H1 (cell line): ENCODE data around the gene HOXC11. TPM values are rescaled to one million over a fixed set of nuclear protein-coding genes. Genes with fewer than 3 reads are reported as not detected.
A peak's percentile ranks its signal among the peaks of the same experiment; 100 is the strongest.

Experiments used
- CTCF ChIA-PET: fragments of 300-600 bp; sonication (Branson Sonifier 250); formaldehyde crosslinking; loops from one replicate; lab custom pipeline; 2021; ENCODE audit not compliant: partially characterized antibody; lab: Charles Lee
- POLR2A ChIA-PET: fragments of 300-600 bp; sonication (Branson Sonifier 250); formaldehyde crosslinking; loops from one replicate; lab custom pipeline; 2021; ENCODE audit warnings: inconsistent platforms; ENCODE audit not compliant: partially characterized antibody; lab: Charles Lee
- DNase-seq, 2 experiments: peaks; one replicate each; pipeline versions ENCODE4 v3.0.0 to v3.0.0-alpha.2; 2010 to 2022; ENCODE audit warnings: low spot score in 2 of 2, low read depth in 1 of 2, mixed read lengths in 1 of 2
- FAIRE-seq: peaks from 2 replicates; lab custom pipeline; 2011; peaks lifted over from hg19 to GRCh38; lab: Jason Lieb, UNC
- H2AFZ ChIP-seq: 2 replicates; pipeline ENCODE4 v1.8.1; 2012; ENCODE audit warnings: low read length, inconsistent platforms
- H2AK5ac ChIP-seq: 2 replicates; pipeline ENCODE4 v1.6.1; 2013; ENCODE audit warnings: low read depth, low read length
- H2BK120ac ChIP-seq: replicated peaks from 2 replicates; pipeline ENCODE3; 2013; ENCODE audit warnings: low read depth, low read length, inconsistent platforms
- H2BK12ac ChIP-seq: 2 replicates; pipeline ENCODE4 v1.6.1; 2013; ENCODE audit warnings: low read depth, low read length
- H2BK15ac ChIP-seq: 2 replicates; pipeline ENCODE4 v1.6.1; 2013; ENCODE audit warnings: low read length
- H2BK20ac ChIP-seq: 2 replicates; pipeline ENCODE4 v1.6.1; 2013; ENCODE audit warnings: low read length
- H2BK5ac ChIP-seq: 2 replicates; pipeline ENCODE4 v1.6.1; 2013; ENCODE audit warnings: low read depth, low read length
- H3K14ac ChIP-seq: 2 replicates; pipeline ENCODE4 v1.6.1; 2013; ENCODE audit warnings: inconsistent platforms; ENCODE audit not compliant: insufficient read length
- H3K18ac ChIP-seq: 2 replicates; pipeline ENCODE4 v1.6.1; 2013; ENCODE audit warnings: low read length; ENCODE audit errors: extremely low read depth
- H3K23ac ChIP-seq: 2 replicates; pipeline ENCODE4 v1.6.1; 2013; ENCODE audit warnings: inconsistent platforms; ENCODE audit not compliant: insufficient read length
- H3K23me2 ChIP-seq: 2 replicates; pipeline ENCODE4 v1.6.1; 2013; ENCODE audit warnings: low read depth, low read length
- H3K27ac ChIP-seq: 2 replicates; pipeline ENCODE4 v1.6.1; 2011; ENCODE audit warnings: low read depth, low read length, inconsistent platforms
- H3K27me3 ChIP-seq, 4 experiments: replicated peaks in 1 of 4; 1 replicate in 1 of 4; 2 replicates in 3 of 4; pipeline versions ENCODE4 v1.6.1 to v1.8.1; 2011 to 2013; ENCODE audit warnings: low read length in 3 of 4, mild to moderate bottlenecking in 3 of 4, inconsistent platforms in 2 of 4, mixed read lengths in 2 of 4, moderate library complexity in 1 of 4; ENCODE audit not compliant: control insufficient read depth in 3 of 4, insufficient read depth in 3 of 4; ENCODE audit errors: extremely low read depth in 1 of 4
- H3K36me3 ChIP-seq, 4 experiments: 2 replicates each; pipeline versions ENCODE4 v1.6.1 to v1.8.1; 2011 to 2013; ENCODE audit warnings: mild to moderate bottlenecking in 4 of 4, low read length in 3 of 4, moderate library complexity in 2 of 4, control low read depth in 1 of 4, inconsistent platforms in 1 of 4; ENCODE audit not compliant: insufficient read depth in 4 of 4, control insufficient read depth in 2 of 4
- H3K4ac ChIP-seq: replicated peaks from 2 replicates; pipeline ENCODE3; 2013; ENCODE audit warnings: low read length, low read depth, mixed read lengths, inconsistent platforms; ENCODE audit not compliant: insufficient read length
- H3K4me1 ChIP-seq, 4 experiments: replicated peaks in 1 of 4; 1 replicate in 1 of 4; 2 replicates in 3 of 4; pipeline versions ENCODE4 v1.6.1 to v1.8.1; 2011 to 2013; ENCODE audit warnings: low read length in 3 of 4, inconsistent platforms in 2 of 4, mixed read lengths in 1 of 4; ENCODE audit not compliant: insufficient read depth in 4 of 4, control insufficient read depth in 3 of 4
- H3K4me2 ChIP-seq, 2 experiments: 2 replicates each; pipeline versions ENCODE4 v1.6.1 to v1.8.1; 2011 to 2013; ENCODE audit warnings: low read depth in 2 of 2, low read length in 2 of 2, control low read depth in 1 of 2, inconsistent platforms in 1 of 2, mild to moderate bottlenecking in 1 of 2; ENCODE audit not compliant: insufficient read depth in 1 of 2
- H3K4me3 ChIP-seq, 4 experiments: fragments of 200-600, 300-600 bp in 1 of 4; sonication (generic), shearing (Covaris generic), sonication (Bioruptor Twin) in 1 of 4; 2 replicates each; pipeline versions ENCODE4 v1.5.1 to v1.8.1; 2011 to 2016; ENCODE audit warnings: low read length in 4 of 4, low read depth in 3 of 4, control low read depth in 2 of 4, inconsistent platforms in 2 of 4, mild to moderate bottlenecking in 2 of 4, mixed read lengths in 1 of 4, moderate library complexity in 1 of 4; ENCODE audit not compliant: insufficient read depth in 2 of 4; ENCODE audit errors: extremely low read depth in 1 of 4
- H3K56ac ChIP-seq: replicated peaks from 2 replicates; pipeline ENCODE3; 2013; ENCODE audit warnings: low read depth, mild to moderate bottlenecking, mixed read lengths, low read length, inconsistent platforms; ENCODE audit not compliant: insufficient read length
- H3K79me1 ChIP-seq: 2 replicates; pipeline ENCODE4 v1.6.1; 2013; ENCODE audit warnings: low read depth, low read length, control low read depth
- H3K79me2 ChIP-seq, 2 experiments: 2 replicates each; pipeline versions ENCODE4 v1.6.1 to v1.8.1; 2012 to 2013; ENCODE audit warnings: low read length in 2 of 2, mild to moderate bottlenecking in 2 of 2, inconsistent platforms in 1 of 2; ENCODE audit not compliant: insufficient read depth in 2 of 2, control insufficient read depth in 1 of 2
- H3K9ac ChIP-seq, 4 experiments: replicated peaks in 1 of 4; 1 replicate in 1 of 4; 2 replicates in 3 of 4; pipeline versions ENCODE4 v1.6.1 to v1.8.1; 2011 to 2013; ENCODE audit warnings: low read depth in 3 of 4, low read length in 3 of 4, control low read depth in 2 of 4, mild to moderate bottlenecking in 2 of 4, moderate library complexity in 2 of 4, inconsistent platforms in 1 of 4; ENCODE audit errors: extremely low read depth in 1 of 4
- H3K9me3 ChIP-seq, 2 experiments: 2 replicates each; pipeline versions ENCODE4 v1.6.1 to v1.8.1; 2012 to 2013; ENCODE audit warnings: mild to moderate bottlenecking in 2 of 2, moderate library complexity in 2 of 2, control low read depth in 1 of 2, inconsistent platforms in 1 of 2, low read depth in 1 of 2, low read length in 1 of 2, mixed read lengths in 1 of 2; ENCODE audit not compliant: insufficient read depth in 2 of 2
- H4K20me1 ChIP-seq, 2 experiments: replicated peaks in 1 of 2; 2 replicates each; pipeline versions ENCODE3 to v1.8.1; 2011 to 2013; ENCODE audit warnings: inconsistent platforms in 2 of 2, low read length in 2 of 2, mild to moderate bottlenecking in 1 of 2; ENCODE audit not compliant: insufficient read depth in 2 of 2, control insufficient read depth in 1 of 2
- H4K5ac ChIP-seq: 2 replicates; pipeline ENCODE4 v1.6.1; 2013; ENCODE audit warnings: low read length, low read depth, mixed read lengths, inconsistent platforms; ENCODE audit not compliant: insufficient read length
- H4K8ac ChIP-seq: 2 replicates; pipeline ENCODE4 v1.8.0; 2013; ENCODE audit warnings: mild to moderate bottlenecking, moderate library complexity, low read length, inconsistent platforms; ENCODE audit not compliant: insufficient read depth; ENCODE audit errors: extremely low read depth
- H4K91ac ChIP-seq: replicated peaks from 2 replicates; pipeline ENCODE3; 2013; ENCODE audit warnings: low read length, mixed read lengths, inconsistent platforms; ENCODE audit not compliant: insufficient read length
- ASH2L ChIP-seq: fragments of 200-600, 300-600 bp; sonication (generic); IDR thresholded peaks from one replicate; pipeline ENCODE4 v1.7.1; 2017; ENCODE audit warnings: low read length
- EP300 ChIP-seq, 2 experiments: IDR thresholded peaks; 1 replicate in 1 of 2; 2 replicates in 1 of 2; pipeline ENCODE4 v1.6.1; 2011 to 2012; ENCODE audit warnings: low read depth in 2 of 2, low read length in 2 of 2, mild to moderate bottlenecking in 2 of 2, borderline replicate concordance in 1 of 2, inconsistent platforms in 1 of 2, moderate library complexity in 1 of 2
- EZH2 ChIP-seq: fragments of 200-600 bp; sonication (generic); IDR thresholded peaks from 2 replicates; pipeline ENCODE4 v1.7.1; 2012; ENCODE audit warnings: low read depth, mild to moderate bottlenecking, moderate library complexity, low read length, inconsistent platforms; ENCODE audit not compliant: severe bottlenecking
- GABPA ChIP-seq: IDR thresholded peaks from 2 replicates; pipeline ENCODE4 v1.6.1; 2011; ENCODE audit warnings: mild to moderate bottlenecking, low read length, moderate library complexity, borderline replicate concordance; ENCODE audit not compliant: insufficient read depth
- JUND ChIP-seq: IDR thresholded peaks from 2 replicates; pipeline ENCODE4 v1.6.1; 2011; ENCODE audit warnings: mild to moderate bottlenecking, improper control_type of control experiment, low read length
- KDM4A ChIP-seq: IDR thresholded peaks from one replicate; pipeline ENCODE4 v1.7.1; 2012; ENCODE audit warnings: low read depth, mild to moderate bottlenecking, moderate library complexity, low read length, inconsistent platforms; ENCODE audit not compliant: severe bottlenecking
- KDM5A ChIP-seq: fragments of 200-600 bp; IDR thresholded peaks from 2 replicates; pipeline ENCODE4 v1.7.1; 2012; ENCODE audit warnings: mild to moderate bottlenecking, low read length, inconsistent platforms, mixed read lengths
- POLR2AphosphoS5 ChIP-seq: IDR thresholded peaks from 2 replicates; pipeline ENCODE4 v1.6.1; 2011; ENCODE audit warnings: low read depth, low read length
- SIRT6 ChIP-seq: IDR thresholded peaks from one replicate; pipeline ENCODE4 v1.7.1; 2012; ENCODE audit warnings: low read length, inconsistent platforms
- SIX5 ChIP-seq: IDR thresholded peaks from 2 replicates; pipeline ENCODE4 v1.6.1; 2011; ENCODE audit warnings: mild to moderate bottlenecking, low read depth, low read length
- SUZ12 ChIP-seq: fragments of 200-600 bp; sonication (generic); IDR thresholded peaks from 2 replicates; pipeline ENCODE4 v1.6.1; 2012; ENCODE audit warnings: mild to moderate bottlenecking, inconsistent platforms, low read length, moderate library complexity, mixed read lengths
- TAF1 ChIP-seq: IDR thresholded peaks from 2 replicates; pipeline ENCODE4 v1.6.1; 2011; ENCODE audit warnings: mild to moderate bottlenecking, low read depth, low read length
- TAF7 ChIP-seq: optimal IDR thresholded peaks from 2 replicates; pipeline ENCODE3; 2011; ENCODE audit warnings: low read depth, mild to moderate bottlenecking, inconsistent platforms, low read length, moderate library complexity, borderline replicate concordance
- WGBS, 2 experiments: shearing (Covaris generic) in 1 of 2; methylation state at CpG; one replicate each; pipeline versions ENCODE4 v1.1.6 to v1.1.7; 2013 to 2015; ENCODE audit warnings: low lambda C conversion rate in 2 of 2, mixed read lengths in 2 of 2, inconsistent platforms in 1 of 2, low coverage in 1 of 2, missing lambda C conversion rate in 1 of 2; ENCODE audit not compliant: insufficient replicate concordance in 2 of 2, insufficient coverage in 1 of 2, insufficient read length in 1 of 2; ENCODE audit errors: extremely low coverage in 1 of 2, missing lambda C conversion rate in 1 of 2; 5-methylcytosine and 5-hydroxymethylcytosine counted together
- polyA plus RNA-seq, 7 experiments: library from polyadenylated mRNA; depleted of rRNA in 3 of 7; stranded (reverse) in 5 of 7; unstranded in 2 of 7; fragments of >200 nt in 5 of 7; fragments of 200-250 nt in 2 of 7; gene quantifications; 1 replicate in 5 of 7; 2 replicates in 1 of 7; 4 replicates in 1 of 7; pipeline versions ENCODE4 v1.2.1 to v1.2.3, GENCODE V29; 2011 to 2013; ENCODE audit warnings: missing spikeins in 2 of 7, mixed read lengths in 2 of 7
- total RNA-seq: library from RNA; stranded (reverse); fragmentation: NEBNext Ultra II Directional; extraction: Animal tissue kit (Norgen Biotek cat#: 25700); gene quantifications from 2 replicates; pipeline ENCODE4 v1.2.1, GENCODE V29; 2021

HOXC11 gene
- total and polyA plus RNA-seq, 2 of the 8 experiments (the other 6 are each of a cell fraction or from before 2014, with no cell fraction given) = not detected

DNA sequence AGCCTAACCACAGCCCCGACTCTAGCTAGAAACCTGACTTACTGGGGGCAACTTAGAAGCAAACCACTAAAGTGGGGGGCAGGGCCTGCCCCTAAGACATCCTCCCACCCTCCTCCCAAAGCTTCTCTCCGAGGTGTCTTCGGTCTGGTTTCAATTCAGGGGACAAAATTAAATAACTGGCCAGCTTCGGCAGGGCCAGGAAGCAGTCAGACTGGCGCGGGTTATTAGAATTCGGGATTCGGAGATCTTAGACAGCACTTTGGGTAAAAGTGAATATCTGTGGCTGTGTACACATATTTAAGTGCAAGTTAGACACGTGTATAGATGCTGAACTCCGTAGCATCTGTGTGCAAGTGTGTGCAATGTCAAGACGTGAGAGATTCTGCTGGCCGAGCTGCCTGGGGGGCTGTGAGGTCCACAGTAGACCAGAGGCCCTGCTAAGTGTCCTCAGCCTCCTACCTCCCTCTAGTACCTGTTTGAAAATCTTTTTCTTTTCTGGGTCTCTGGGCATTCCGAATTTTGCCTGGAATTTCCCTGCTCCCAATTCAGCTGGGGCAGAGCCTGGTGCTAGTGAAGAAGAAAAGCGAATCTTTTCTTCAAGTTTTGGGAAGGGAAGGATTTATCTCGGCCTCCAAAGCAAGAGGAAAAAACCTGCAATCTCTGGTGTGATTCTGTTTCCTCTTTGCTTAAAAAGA is 8.0 kb downstream of the HOXC11 start:
- 38% methylated on average over 15 of the region's 15 CpGs; no CpG with 5 or more reads in 1 of the 2 experiments for WGBS, 2 experiments
- Histone ChIP-seq H2BK15ac (no peak overlapping the region), H3K27ac (no peak overlapping the region), H4K8ac (no peak overlapping the region), H3K27me3 (peaks cover 91 to 99% (median 97%) of the 10 kb centered on the region in 4 experiments), H3K56ac (no peak overlapping the region), H2AFZ (no peak overlapping the region), H3K4me3 (no peak overlapping the region), H3K36me3 (peaks cover 0 to 6% (median 0%) of the 10 kb centered on the region in 4 experiments; a peak in 1 of 8 replicates), H4K5ac (no peak overlapping the region), H2BK5ac (no peak overlapping the region), H3K79me2 (no peaks in the 10 kb centered on the region), H3K4me2 (no peak overlapping the region), H2AK5ac (no peak overlapping the region), H2BK20ac (no peak overlapping the region), H3K79me1 (no peaks in the 10 kb centered on the region), H3K9ac (no peak overlapping the region), H3K18ac (no peak overlapping the region), H3K23me2 (no peaks in the 10 kb centered on the region; the same call in 1 of the 2 replicates), H3K4me1 (peaks cover 0 to 6% (median 2%) of the 10 kb centered on the region in 4 experiments; a peak in 4 of 7 replicates), H2BK12ac (no peak overlapping the region), H2BK120ac (no peak overlapping the region), H4K91ac (no peak overlapping the region), H3K14ac (no peak overlapping the region), H3K23ac (no peak overlapping the region), H4K20me1 (peaks cover 16 to 23% of the 10 kb centered on the region in 2 experiments), H3K4ac (no peak overlapping the region), H3K9me3 (peaks cover 0 to 7% of the 10 kb centered on the region in 2 experiments; a peak in 1 of 4 replicates)
- CTCF ChIA-PET = interaction anchor here (0.6 to 2.4 kb wide), 8 partner anchors 8 to 295 kb away, joined by 3 to 7 read pairs (median 3); no protein-coding TSS in a partner anchor
- FAIRE-seq (no peak), DNase-seq (no peak)
- POLR2A ChIA-PET = no interaction called here
- no peak for TF ChIP-seq POLR2AphosphoS5
- TF ChIP-seq KDM5A = no peak
- TF ChIP-seq EZH2 = peak; percentile 50
- peak; percentile 45 for TF ChIP-seq SUZ12
- TF ChIP-seq TAF7 = no peak
- no peak for TF ChIP-seq KDM4A
- TF ChIP-seq SIX5 = no peak
- TF ChIP-seq GABPA = no peak
- TF ChIP-seq ASH2L = no peak
- no peak for TF ChIP-seq TAF1
- no peak for TF ChIP-seq SIRT6
- TF ChIP-seq JUND = no peak
- no peak for TF ChIP-seq EP300 (IDR thresholded peaks at IDR 0.05; ENCODE audit: borderline replicate concordance in 1 of 2, low read depth in 2 of 2, low read length in 2 of 2)
